Measurements from ENCODE around the gene HIPK4.
A peak's percentile ranks its signal among the peaks of the same experiment; 100 is the strongest.

Gene HIPK4

DNA sequence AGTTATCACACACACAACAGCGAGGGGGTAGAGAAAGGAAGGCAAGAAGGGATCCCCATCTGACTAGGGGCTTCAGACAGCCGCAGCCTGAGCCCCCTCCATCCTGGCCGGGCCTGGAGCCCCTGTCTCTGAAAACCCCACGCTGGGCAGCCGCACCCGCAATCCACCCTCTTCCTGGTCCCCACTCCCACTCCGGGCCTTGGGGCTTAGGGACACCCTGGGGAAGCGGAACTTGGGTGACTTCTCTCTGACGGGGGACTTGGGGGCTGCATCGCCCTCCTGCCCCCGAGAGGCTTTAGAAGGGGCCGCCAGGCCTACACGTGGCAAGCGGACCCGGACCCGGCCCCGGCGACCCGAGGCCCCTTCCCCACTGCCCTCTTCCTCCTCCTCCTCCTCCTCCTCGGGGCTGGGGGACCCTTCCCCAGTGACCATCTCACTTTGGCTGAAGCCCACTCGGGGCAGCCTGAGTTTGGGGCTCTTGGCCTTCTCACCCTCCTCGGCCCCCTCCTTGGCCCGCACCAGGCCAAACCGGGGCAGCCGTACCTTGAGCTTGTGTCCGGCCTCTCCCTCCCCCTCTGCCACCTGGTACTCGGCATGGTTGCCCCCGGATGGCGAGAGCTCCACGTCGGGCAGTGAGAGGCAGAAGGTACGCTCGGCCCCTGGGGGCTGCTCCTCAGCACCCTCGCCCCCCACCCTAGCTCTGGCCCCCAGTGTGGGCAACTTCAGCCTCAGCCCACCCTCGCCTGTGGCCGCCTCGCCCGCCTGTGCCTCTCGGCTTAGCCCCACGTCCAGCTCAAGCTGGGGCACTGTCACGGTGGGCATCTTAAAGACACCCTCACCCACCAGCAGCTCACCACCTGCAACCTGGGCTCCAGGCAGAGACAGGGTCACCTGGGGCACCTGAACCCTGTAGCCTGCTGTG lies 4.2 kb upstream of the HIPK4 start:
- TF ChIP-seq, protein P1, sequence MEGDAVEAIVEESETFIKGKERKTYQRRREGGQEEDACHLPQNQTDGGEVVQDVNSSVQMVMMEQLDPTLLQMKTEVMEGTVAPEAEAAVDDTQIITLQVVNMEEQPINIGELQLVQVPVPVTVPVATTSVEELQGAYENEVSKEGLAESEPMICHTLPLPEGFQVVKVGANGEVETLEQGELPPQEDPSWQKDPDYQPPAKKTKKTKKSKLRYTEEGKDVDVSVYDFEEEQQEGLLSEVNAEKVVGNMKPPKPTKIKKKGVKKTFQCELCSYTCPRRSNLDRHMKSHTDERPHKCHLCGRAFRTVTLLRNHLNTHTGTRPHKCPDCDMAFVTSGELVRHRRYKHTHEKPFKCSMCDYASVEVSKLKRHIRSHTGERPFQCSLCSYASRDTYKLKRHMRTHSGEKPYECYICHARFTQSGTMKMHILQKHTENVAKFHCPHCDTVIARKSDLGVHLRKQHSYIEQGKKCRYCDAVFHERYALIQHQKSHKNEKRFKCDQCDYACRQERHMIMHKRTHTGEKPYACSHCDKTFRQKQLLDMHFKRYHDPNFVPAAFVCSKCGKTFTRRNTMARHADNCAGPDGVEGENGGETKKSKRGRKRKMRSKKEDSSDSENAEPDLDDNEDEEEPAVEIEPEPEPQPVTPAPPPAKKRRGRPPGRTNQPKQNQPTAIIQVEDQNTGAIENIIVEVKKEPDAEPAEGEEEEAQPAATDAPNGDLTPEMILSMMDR (conservative IDR thresholded peaks at IDR 0.05; ENCODE audit: low read depth) = no peak
- POLR2A ChIA-PET (ENCODE audit: low non-redundant PET) = no interaction called here

DNA sequence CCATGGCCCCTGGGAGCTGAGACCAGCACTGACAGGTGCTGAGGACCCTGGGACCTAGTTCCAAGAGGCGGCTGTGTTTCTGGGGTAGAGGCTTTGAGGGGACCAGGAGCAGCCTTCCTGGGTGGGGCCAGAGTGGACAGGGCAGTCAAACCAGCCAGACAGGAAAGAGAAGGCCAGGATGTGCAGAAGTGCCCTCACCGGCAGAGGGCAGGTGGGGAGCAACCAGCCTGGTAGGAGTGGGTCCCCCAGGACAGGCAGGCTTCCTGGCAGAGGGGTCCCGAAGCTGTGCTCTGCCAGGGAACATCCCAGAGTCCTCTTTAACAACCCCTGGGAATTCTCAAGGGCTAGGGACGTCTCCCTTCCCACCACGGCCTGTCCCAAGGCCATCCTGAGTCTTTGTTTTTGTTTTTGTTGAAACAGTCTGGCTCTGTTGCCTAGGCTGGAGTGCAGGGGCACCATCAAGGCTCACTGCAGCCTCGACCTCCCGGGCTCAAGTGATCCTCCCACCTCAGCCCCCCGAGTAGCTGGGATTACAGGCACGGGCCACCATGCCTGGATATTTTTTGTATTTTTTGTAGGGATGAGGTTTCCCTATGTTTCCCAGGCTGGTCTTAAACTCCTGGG lies 3.0 kb upstream of the HIPK4 start:
- ChIA-PET POLR2A (ENCODE audit: low non-redundant PET) (no interaction called here), CTCF (no interaction called here)
- peak overlapping the region; percentile 10; the same call in 1 of the 2 replicates for H3K27ac ChIP-seq
- TF ChIP-seq, protein P1 (conservative IDR thresholded peaks at IDR 0.05; ENCODE audit: low read depth) = no peak; the same call in 1 of the 2 replicates
- DNase-seq (ENCODE audit: low spot score) = peak; percentile 37

More for the DNA sequence above, 4.2 kb upstream of the HIPK4 start:
- CTCF ChIA-PET = interaction anchor here (0.5 to 1.2 kb wide), 2 partner anchors 20 to 32 kb away, joined by 3 to 4 read pairs; no protein-coding TSS in a partner anchor
- no peak for DNase-seq (ENCODE audit: low spot score)
- 0 out of 2 replicates have a peak overlapping the region, but pooled peaks have one; percentile 10 for H3K27ac ChIP-seq

DNA sequence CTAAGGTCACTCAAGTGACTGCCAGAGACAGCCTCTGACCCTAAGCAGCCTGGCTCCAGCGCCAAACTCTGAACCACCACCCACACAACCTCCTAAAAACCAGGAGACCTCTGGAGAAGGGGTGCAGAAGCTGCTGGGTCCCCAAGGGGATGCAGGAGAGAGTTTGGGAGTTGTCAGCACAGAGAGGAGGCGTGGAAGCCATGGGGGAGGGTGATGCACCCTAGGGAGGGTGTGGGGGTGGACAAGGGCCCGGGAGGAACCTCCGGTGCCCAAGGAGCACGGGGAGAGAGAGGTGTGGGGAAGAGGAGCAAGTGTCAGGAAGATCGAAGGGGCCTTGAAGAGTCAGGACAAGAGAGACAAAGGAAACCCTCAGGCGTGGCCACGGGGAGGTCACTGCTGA lies 2.1 kb upstream of the HIPK4 start:
- DNase-seq (ENCODE audit: low spot score) = no peak
- TF ChIP-seq, protein P1 (conservative IDR thresholded peaks at IDR 0.05; ENCODE audit: low read depth) = no peak
- ChIA-PET CTCF (no interaction called here), POLR2A (ENCODE audit: low non-redundant PET) (no interaction called here)
- H3K27ac ChIP-seq = no peak overlapping the region

DNA sequence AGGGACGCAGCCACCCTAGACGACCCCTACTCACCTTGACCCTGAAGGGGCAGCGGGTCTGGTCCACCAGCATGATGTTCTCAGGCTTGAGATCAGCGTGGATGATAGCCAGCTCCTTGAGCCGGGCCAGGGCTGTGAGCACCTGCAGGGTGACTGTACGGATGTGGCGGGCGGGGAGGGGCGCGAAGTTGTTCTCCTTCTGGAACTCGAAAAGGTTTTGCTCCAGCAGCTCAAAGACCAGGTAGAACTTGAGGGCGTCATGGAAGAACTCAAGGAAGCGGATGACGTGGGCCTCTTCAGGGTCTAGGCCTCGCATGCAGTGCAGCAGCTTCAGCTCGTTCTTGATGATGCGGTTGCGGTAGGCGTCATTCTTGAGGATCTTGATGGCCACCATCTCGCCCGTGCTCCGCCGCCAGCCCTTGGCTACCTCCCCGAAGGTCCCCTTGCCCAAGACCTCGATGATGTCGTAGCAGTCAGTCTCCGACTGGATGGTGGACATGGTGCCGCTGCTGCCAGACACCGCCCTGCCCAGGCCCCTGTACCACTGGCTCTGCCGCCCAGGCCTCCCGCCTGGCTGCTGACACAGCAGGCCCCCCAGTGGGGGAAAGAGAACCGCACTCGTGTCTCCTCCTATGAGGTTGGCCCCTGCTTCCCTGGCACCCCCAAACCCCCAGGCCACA lies 437 bp downstream of the HIPK4 start:
- ChIA-PET CTCF (interaction anchor here (0.6 kb wide), 1 partner anchor 93 kb away, joined by 4 read pairs; no protein-coding TSS in a partner anchor), POLR2A (ENCODE audit: low non-redundant PET) (no interaction called here)
- TF ChIP-seq, protein P1 (conservative IDR thresholded peaks at IDR 0.05; ENCODE audit: low read depth) = no peak
- no peak for DNase-seq (ENCODE audit: low spot score)
- no peak overlapping the region for H3K27ac ChIP-seq

DNA sequence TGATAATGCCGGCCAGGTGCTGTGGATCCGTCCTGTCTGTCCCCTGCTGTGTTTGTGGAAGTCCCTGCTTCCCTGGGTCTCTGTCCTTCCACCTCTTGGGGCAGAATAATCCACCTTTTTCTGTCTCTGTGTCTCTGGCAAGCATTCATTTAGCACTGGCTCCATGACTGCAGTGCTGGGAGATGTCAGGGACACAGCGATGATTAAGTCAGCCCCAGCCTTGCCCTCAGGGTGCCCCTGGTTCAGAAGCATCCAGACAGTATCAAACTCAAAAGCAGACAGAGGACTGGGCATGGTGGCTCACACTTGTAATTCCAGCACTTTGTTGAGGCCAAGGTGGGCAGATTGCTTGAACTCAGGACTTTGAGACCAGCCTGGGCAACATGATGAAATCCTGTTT lies 1.5 kb downstream of the HIPK4 start:
- H3K27ac ChIP-seq = no peak overlapping the region
- no peak for DNase-seq (ENCODE audit: low spot score)
- ChIA-PET POLR2A (ENCODE audit: low non-redundant PET) (no interaction called here), CTCF (no interaction called here)
- TF ChIP-seq, protein P1 (conservative IDR thresholded peaks at IDR 0.05; ENCODE audit: low read depth) = no peak

DNA sequence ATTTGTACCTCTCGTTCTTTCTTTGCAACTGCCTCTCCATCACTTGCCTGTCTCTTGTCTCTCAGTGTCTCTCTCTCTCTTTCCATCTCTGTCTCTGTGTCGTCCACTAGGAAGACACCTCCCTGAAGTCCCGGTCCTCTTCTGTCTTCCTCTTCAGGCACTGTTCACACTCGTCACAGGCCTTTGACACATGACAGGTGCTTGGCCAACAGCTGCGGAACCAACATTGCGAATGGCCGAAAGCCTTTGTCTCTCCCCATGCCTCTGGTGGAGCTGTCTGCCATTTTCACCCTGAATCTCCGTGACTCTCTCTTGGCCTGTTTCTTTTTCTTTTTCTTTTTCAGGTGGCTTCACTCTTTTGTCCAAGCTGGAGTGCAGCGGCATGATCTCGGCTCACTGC lies 2.8 kb downstream of the HIPK4 start:
- no peak for DNase-seq (ENCODE audit: low spot score)
- CTCF ChIA-PET = interaction anchor here (0.6 to 0.7 kb wide), 2 partner anchors 21 to 82 kb away, joined by 3 read pairs; no protein-coding TSS in a partner anchor
- no peak overlapping the region for H3K27ac ChIP-seq
- TF ChIP-seq, protein P1 (conservative IDR thresholded peaks at IDR 0.05; ENCODE audit: low read depth) = no peak
- POLR2A ChIA-PET (ENCODE audit: low non-redundant PET) = no interaction called here
